ENCODE data around the gene ACTR6.
A peak's percentile ranks its signal among the peaks of the same experiment; 100 is the strongest.
"Not testable (repeated sequence)": the region's sequence is repeated elsewhere in the genome, so short reads cannot be mapped to it uniquely, and the experiment has no call there.

Gene ACTR6

DNA sequence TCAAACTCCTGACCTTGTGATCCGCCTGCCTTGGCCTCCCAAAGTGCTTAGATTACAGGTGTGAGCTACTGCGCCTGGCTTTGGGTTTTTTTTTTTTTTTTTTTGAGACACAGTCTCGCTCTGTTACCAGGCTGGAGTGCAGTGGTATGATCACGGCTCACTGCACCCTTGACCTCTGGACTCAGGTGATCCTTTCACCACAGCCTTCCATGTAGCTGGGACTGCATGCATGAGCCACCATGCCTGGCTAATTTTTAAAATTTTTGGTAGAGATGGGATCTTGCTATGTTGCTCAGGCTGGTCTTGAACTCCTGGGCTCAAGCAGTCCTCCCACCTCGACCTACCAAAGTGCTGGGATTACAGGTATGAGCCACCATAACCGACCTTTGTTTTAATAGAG, 21.6 kb downstream of the ACTR6 start:
- DNase-seq (ENCODE audit: low read depth), result not testable (repeated sequence)

DNA sequence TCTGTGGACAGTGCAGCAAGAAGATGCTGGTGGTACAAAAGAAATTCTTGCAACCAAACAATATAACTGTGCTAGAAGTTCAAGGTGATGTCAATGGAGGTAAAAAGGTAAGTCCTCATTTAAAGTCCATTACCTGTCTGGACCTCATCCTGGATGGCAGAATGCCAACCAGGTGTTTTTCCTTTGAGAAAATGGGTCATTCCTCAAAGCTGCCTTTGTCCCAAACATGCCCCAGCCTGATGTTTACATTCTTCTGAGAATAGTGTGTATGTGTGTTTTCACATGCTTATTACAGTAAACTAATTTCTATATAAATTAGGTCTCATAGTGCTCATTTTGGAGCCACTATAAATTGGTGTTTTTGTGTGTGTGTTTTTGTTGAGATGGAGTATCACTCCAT, 24.9 kb downstream of the ACTR6 start:
- no peak for DNase-seq (ENCODE audit: low read depth)

DNA sequence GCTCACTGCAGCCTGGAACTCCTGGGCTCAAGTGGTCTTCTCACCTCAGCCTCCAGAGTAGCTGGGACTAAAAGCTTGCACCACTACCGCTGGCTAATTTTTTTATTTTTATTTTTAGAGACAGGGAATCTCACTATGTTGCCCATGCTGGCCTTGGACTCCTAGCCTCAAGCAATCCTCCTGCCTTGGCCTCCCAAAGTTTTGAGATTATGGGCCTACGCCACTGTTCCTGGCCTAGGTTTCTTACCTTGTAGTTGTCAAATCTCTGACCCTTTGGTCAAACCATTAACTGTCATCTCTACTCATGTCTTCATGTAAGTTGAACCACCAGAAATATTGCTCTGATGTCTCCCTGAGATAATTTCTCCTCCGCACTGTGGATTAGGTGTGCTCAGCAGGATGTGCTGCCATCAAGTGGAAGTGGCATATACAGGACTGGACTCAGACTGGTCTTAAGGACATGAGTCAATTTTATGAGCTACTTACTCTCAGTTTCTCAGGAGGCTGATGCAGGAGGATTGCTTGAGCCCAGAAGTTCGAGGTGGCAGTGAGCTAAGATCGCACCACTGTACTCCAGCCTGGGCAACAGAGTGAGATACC, 28.5 kb downstream of the ACTR6 start:
- no peak for DNase-seq (ENCODE audit: low read depth)

DNA sequence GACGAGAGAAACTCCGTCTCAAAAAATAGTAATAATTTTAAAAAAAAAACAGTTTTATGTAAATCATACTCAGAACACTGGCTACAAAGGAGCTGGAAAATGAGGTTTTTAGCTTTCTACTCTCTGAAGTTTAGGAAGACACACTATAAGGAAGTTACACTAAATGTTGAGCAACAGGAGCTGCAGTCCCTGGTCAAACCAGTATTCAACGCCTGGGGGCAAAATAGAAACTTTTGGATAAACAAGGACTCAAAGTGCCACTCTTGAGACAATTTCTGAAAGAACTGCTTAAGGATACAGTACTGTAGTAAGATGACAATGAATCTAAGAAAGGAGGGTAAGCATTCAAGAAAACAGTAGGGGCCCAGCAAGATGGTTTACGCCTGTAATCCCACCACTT, 29.3 kb downstream of the ACTR6 start:
- no peak for DNase-seq (ENCODE audit: low read depth)

DNA sequence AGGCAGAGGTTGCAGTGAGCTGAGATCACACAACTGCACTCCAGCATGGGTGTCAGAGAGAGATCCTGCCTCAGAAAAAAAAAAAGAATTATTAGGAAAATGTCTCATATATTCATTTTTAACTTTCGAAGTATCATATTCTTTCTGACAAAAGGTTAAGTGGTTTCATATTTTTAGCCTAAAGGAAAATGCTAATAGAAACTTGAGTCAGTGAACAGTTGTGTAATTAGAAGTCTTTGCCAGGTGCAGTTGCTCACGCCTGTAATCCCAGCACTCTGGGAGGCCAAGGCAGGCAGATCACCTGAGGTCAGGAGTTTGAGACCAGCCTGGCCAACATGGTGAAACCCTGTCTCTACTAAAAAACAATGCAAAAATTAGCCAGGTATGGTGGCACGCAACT, 31.3 kb downstream of the ACTR6 start:
- not testable (repeated sequence) for DNase-seq (ENCODE audit: low read depth)

DNA sequence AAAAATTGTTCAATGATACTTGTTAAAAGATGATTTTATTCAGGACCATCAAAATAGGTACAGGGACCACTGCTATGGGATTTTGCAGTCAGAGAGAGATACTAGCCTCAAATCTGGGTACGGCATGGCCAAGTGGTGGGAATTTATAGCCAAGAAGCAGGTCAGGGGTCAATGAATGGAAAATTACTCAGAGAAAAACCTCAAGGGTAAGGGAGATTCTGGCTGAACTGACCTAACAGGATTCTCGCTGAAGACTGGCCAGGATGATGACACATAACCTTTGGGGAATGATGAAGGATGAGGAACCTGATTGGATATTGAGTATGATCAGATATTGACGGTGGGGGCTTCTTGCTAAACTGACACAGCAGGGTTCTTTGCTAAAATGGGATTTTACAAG, 33.6 kb downstream of the ACTR6 start:
- DNase-seq (ENCODE audit: low read depth), result no peak

DNA sequence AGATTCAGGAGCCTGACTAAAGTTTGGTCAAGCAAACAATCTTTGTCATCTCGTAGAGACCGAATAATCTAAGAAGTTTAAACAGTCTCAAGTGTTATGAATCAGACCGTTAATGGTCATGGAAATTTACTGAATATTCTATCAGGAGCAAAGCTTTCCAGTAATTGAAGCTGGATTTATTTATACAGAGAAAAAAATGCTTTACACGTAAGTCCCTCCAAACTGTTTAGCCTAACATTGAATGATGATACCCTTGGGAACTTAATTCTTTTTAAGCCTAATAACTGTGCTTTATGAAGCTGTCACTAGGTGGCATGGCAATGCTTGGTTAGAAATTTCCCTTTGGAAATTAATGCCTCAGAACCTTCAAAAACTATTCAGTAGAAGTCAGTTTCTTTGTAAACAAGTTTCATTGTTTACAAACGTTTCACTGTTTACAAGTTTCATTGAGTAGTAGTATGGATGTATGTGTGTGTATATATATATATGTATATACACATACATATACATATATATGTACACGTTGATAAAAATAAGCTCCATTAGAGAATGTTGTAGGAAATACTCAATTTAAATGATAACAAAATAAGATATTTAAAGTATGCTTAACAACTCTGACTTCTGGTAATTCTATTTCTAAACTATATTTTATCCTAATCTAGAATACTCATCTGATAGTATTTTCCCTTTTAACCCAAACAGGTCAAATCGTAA, 34.1 kb downstream of the ACTR6 start:
- DNase-seq (ENCODE audit: low read depth), result no peak

DNA sequence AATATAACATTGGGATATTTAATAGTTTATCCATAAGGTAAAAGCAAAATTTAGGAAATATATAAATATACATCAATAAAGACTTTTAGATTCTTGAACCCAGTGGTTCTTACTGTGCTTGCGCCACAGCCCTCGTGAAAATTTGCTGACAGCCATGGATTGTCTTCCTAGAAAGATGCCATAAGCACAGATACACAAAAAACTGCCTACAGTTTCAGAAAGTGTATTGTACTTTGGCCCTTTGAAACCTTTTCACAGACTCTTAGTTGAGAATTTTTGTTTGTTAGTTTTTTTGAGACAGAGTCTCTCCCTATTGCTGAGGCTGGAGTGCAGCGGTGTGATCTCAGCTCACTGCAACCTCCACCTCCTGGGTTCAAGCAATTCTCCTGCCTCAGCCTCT, 38.2 kb downstream of the ACTR6 start:
- no peak for DNase-seq (ENCODE audit: low read depth)

DNA sequence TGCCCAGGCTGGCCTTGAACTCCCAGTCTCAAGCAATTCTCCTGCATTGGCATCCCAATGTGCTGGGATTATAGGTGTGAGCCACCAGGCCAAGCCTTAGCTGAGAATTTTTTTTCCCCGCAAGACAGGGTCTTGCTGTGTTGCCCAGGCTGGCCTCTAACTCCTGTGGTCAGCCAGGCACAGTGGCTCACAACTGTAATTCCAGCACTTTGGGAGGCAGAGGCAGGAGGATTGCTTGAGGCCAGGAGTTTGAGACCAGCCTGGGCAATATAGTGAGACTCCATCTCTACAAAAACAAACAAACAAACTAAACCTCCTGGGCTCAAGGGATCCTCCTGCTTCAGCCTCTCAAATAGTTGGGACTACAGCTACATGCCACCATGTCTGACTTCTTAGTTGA, 39.0 kb downstream of the ACTR6 start:
- DNase-seq (ENCODE audit: low read depth), result no peak

DNA sequence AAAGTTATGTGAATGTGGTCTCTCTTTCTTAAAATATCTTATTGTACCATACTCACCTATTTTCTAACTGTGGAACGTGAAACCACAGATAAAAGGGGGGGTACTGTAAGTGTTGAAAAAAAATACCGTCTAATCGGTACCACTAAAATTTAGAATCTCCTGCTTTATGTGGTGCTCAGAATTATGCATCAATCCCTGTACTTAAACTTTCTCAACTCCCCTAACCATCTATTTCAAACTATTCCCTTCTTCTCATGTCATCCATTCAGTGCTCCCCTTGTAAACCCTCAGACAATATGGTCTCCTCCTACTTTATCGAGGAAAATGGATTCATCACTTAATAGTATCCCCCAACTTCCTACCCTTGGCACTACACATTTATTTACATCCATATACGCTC, 42.5 kb downstream of the ACTR6 start:
- no peak for DNase-seq (ENCODE audit: low read depth)

DNA sequence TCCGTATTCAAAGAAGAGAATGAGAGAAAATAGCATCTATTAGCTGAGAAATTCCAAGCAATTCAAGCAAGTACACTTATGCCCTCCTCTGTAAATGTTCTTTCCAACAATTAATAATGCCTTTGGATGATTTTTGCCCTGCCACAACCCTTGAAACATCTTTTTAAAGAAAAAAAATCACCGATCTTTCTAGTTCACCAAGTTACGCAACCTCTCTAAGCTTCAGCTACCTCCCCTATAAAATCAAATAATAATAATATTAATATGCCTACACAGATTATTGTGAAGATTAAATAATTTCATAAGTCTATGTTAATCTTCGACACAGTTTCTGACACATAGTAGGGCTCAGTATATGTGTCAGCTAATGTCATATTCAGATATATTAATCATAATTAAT, 47.1 kb downstream of the ACTR6 start:
- DNase-seq (ENCODE audit: low read depth), result no peak

DNA sequence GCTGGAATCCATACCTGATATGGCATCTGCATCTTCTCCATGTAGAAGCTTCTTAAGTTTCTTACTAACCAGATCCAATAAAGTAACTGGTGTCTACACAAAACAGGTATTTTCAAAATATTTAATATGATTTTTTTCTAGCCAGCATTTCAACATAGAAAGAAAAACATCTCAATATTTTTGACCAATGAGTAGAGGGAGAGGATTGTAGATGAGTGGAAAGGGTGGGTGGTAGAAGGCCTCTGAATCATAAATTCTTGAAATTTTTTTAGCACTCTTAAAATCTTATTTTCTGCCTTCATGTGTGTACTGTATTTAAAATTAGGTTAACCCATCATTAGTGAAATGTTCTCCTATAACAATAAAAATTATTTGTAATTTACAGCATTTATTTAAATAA, 48.3 kb downstream of the ACTR6 start:
- DNase-seq (ENCODE audit: low read depth), result no peak

DNA sequence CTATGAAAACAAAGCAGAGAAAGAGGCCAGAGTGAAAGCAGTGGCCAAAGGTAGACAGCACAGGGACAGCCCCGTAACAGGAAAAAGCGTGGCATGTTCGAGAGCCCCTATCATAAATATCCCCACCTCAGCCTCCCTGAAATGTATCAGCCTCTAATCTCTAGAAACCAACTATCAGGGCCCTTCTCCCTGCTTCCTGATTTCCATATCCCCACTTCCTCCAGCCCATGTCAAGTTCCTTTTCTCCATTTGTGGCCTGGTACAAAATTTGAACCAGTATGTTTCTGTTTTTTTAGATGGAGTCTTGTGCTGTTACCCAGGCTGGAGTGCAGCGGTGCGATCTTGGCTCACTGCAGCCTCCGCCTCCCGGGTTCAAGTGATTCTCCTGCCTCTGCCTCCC, 49.3 kb downstream of the ACTR6 start:
- no peak for DNase-seq (ENCODE audit: low read depth)

DNA sequence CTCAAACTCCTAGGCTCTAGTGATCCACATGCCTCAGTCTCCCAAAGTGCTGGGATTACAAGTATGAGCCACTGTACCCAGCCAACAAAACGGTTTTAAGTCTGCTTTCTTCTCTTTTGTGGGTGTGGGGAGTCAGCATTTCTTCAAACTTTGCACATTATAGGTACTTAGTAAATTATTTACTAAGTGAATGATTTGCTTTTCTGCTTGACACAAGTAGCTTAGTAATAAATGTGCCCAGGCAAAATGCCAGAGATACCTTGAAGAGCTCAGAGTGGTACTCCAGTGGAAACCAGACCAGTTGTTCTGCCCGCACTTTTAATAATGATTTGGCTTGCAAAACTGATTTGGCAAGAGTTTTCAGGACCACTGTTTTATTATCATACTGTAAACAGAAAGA, 51.3 kb downstream of the ACTR6 start:
- DNase-seq (ENCODE audit: low read depth), result no peak

DNA sequence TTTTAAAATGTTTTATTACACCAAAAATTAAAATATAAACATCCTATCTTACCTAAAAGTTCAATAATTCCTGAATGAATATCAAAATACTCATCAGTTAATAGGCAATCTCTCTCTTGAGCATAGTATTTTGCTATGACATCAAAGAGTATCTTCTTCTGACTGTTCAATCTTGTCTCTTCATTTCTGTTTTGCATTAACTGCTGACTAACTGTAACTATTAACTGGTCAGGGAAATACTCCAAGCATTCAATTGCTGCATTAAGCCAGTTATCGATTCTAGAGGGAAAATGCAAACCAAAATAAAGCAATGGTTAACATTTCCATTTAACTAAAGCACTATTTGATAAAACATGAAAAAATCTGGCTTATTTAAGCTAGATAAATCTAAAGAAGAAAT, 52.8 kb downstream of the ACTR6 start:
- DNase-seq (ENCODE audit: low read depth), result no peak

DNA sequence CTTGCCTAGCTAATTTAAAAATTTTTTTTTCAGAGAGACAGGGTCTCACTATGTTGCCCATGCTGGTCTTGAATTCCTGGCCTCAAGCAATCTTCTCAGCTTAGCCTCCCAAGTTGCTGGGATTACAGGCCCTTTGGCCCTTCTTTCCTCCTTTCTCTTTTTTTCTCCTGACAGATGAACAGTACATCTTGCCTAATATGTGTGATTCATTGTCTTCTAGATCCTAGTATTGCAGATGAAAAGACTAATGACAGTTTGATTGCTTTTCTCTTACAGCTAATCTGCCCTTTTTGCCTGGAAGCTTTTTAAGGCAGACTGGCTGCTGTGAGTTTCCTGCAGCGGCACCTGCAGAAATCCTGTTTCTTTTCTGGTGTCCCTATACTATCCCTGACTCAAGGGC, 54.3 kb downstream of the ACTR6 start:
- no peak for DNase-seq (ENCODE audit: low read depth)

DNA sequence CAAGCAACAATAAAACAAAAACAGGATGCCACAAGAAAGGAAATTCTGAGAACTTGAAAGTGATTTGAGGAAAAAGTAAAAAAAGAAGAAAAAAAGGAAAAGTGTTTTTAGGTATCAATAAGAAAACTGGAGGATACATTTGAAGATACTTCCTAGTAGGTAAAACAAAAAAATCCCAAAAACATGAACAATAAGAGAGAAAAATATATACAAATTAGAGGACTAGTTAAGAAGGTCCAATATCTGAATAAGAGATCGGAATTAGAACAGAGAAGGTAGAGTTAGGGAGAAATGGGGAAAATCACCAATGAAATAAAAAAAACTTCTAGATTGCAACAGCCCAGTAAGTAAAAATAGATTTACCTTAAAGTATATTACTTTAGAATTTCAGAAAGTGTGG, 57.5 kb downstream of the ACTR6 start:
- DNase-seq (ENCODE audit: low read depth), result no peak

DNA sequence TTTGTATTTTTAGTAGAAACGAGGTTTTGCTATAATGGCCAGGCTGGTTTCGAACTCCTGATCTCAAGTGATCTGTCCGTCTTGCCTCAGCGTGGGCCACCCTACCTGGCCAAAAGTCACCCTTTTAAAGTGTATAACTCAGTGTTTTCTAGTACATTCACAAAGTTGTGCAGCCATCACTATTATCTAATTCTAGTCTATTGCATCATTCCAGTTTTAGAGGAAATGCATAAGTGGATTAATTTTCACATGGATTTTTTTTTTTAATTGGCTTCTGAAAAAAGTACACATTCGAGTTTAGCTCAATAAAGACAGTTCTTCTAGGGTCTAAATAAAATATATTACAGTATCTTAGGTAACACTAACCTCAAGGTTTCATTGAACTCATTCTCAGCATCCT, 62.5 kb downstream of the ACTR6 start:
- no peak for DNase-seq (ENCODE audit: low read depth)

DNA sequence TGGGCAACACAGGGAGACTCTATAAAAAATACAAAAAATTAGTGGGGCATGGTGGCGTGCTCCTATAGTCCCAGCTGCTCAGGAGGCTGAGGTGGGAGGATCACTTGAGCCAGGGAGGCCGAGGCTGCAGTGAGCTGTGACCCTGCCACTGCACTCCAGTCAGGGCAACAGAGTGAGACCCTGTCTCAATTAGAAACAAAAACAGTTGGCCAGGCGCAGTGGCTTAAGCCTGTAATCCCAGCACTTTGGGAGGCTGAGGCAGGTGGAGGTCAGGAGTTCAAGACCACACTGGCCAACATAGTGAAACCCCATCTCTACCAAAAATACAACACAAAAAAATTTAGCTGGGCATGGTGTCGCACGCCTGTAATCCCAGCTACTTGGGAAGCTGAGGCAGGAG, 64.5 kb downstream of the ACTR6 start:
- not testable (repeated sequence) for DNase-seq (ENCODE audit: low read depth)

DNA sequence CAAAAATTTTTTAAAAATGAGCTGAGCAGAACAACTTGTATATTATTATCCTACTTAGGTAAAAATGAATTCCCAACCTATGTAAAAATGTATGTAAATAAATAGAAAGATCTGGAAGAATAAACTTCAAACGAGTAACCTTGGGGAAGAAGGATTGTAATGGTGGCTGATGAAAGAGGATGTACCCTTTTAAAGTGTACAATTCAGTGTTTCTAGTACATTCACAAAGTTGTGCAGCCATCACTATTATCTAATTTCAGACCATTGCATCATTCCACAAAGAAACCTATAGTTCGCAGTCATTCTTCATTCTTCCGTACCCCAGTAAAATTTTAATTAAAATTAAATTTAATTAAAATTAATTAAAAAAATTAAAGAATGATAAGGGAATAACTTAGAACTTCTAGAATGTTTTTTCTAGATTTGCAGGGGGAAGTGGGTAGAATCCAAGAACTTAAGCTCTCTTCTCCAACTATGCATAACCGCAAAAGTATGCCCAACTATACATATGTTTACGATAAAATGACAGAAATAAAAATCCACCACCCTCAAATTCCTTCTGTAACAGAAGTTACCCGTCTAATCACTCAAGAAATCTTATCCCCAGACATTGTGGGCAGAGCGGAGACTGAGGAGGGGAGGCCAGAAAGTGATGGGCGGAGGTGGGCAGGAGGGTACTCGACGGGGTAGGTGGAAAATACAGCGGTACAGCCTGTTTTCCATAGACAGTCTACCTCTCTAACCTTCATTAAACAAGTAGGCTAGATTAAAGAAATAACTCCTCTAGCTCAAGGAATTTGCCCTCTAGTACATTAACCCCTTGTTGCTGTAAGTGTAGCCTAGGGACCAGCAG, 65.3 kb downstream of the ACTR6 start:
- DNase-seq (ENCODE audit: low read depth), result no peak

DNA sequence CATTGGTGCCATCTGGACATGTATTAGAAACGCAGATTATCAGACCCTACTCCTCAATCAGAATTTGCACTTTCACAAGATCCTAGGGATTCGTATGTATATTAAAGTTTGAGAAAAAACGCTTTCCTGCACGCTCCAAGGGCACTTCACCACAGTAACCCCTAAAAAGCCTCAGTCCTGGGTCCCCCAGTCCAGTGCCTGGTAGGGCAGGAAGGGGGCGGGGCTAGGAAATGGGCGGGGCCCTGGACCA, 65.9 kb downstream of the ACTR6 start:
- peak; percentile 84 for DNase-seq (ENCODE audit: low read depth)

DNA sequence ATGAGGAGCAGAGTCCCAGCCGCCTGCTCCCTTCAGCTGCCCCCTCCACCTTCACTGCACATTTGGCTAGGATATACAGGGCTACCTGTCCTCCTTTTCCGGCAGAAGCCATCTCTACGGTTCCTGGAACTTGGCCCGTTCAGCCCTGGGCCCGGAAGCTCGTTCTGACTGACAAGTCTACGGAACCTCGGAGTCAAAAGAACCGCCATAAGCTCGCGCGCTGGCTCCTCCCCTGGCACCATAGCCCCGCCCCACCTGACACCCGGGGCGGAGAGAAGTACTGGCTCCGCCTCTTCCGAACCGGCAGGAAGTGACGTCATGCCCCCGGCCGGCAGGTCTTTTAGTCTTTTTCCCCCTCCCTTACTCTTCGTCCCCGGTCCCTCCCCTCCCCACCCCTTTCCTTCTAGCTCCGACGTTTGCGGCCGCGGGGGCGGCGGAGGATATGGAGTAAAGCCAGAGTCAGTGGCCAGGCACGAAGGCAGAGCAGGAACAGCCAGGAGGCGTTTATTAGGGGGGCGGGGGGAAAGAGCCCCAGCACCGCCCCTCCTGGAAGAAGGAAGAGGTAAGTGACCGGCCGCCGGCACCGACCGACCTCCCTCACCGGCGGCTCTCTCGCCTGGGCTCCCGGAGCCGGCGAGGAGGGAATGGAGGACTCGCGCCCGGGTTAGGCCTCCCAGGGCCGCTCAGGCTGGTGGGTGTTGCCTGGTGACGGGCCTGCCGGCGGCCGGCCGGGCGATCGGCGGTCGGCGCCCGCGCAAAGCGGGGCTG, 66.4 kb downstream of the ACTR6 start, which contains the start of the genes DEPDC4 and SCYL2:
TSS of gene DEPDC4 (minus strand) at position 245 of the 768 bp plus-strand sequence. CDS start at position 242, 3 bp downstream.
TSS of gene SCYL2 (plus strand) at position 343 of the 768 bp plus-strand sequence. CDS start 15,794 bp downstream, outside the sequence.
- DNase-seq (ENCODE audit: low read depth), result peak; percentile 89
